Measurements from ENCODE around the gene FAM53B.

The FAM53B gene

DNA sequence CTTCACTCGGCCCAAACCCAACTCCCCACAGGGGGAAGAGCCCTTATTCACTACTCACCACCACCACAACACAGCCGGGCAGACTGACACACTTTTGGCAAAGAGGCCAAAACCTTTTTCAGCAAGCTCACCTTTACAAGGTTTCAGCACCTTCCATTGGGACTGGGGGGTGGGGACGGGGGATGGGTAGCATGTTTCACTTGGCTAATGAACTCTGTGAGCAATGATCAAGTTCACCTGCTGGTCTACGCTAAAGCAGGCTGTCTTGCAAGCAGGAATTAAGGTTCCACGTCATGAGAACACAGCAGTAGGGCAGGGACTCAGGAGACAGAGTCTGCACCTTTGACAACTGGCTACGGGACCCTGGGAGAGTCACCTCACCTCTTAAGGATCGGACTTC is 7.0 kb downstream of the FAM53B start:
- Histone ChIP-seq H3K9me3 (ENCODE audit: severe bottlenecking) (no peaks in the 10 kb centered on the region), H3K4me3 (ENCODE audit: low read depth, low read length) (no peak overlapping the region), H3K36me3 (0 out of 2 replicates have a peak, but pooled peaks cover 3% of the 10 kb centered on the region), H3K27me3 (ENCODE audit: insufficient read depth, low read depth, severe bottlenecking) (no peaks in the 10 kb centered on the region), H3K27ac (peak overlapping the region; percentile 52)
- no peak for DNase-seq
- TF ChIP-seq, protein P1, sequence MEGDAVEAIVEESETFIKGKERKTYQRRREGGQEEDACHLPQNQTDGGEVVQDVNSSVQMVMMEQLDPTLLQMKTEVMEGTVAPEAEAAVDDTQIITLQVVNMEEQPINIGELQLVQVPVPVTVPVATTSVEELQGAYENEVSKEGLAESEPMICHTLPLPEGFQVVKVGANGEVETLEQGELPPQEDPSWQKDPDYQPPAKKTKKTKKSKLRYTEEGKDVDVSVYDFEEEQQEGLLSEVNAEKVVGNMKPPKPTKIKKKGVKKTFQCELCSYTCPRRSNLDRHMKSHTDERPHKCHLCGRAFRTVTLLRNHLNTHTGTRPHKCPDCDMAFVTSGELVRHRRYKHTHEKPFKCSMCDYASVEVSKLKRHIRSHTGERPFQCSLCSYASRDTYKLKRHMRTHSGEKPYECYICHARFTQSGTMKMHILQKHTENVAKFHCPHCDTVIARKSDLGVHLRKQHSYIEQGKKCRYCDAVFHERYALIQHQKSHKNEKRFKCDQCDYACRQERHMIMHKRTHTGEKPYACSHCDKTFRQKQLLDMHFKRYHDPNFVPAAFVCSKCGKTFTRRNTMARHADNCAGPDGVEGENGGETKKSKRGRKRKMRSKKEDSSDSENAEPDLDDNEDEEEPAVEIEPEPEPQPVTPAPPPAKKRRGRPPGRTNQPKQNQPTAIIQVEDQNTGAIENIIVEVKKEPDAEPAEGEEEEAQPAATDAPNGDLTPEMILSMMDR (IDR thresholded peaks at IDR 0.05; ENCODE audit: low read depth, low read length), result no peak

DNA sequence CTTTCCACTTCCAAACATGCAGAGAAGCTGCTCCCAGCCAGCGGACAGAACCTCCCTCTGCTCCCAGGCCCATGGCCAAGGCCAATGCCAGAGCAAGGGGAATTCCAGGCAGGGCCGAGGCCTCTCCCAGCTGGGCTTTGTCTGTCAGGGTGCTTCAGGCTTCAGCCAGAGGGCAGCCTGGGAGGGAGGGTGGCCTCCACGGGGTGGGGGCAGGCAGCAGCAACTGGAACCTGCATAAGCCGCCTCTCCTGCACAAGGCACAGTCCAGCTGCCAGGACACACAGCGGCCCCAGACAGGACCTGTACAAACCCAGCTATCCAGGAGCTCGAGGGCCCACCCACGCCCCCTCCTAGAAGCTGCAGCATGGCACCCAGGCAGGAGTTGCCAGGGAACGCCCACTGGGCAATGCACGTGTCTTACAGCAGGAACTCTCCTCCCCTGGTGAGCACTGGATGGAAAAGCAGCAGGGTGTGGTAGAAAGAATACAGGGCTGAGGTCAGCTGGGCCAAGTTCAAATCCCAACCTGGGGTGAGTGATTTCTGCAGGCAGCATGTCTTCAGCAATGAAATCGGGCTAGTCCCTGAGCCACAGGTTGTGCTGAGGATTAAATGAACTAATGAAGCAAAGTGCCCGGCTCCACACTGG is 7.6 kb downstream of the FAM53B start:
- Histone ChIP-seq H3K4me3 (ENCODE audit: low read depth, low read length) (no peak overlapping the region), H3K27ac (peak overlapping the region; percentile 52), H3K9me3 (ENCODE audit: severe bottlenecking) (no peaks in the 10 kb centered on the region), H3K36me3 (0 out of 2 replicates have a peak, but pooled peaks cover 3% of the 10 kb centered on the region), H3K27me3 (ENCODE audit: insufficient read depth, low read depth, severe bottlenecking) (no peaks in the 10 kb centered on the region)
- peak; percentile 59 for DNase-seq
- TF ChIP-seq, protein P1 (IDR thresholded peaks at IDR 0.05; ENCODE audit: low read depth, low read length), result no peak

DNA sequence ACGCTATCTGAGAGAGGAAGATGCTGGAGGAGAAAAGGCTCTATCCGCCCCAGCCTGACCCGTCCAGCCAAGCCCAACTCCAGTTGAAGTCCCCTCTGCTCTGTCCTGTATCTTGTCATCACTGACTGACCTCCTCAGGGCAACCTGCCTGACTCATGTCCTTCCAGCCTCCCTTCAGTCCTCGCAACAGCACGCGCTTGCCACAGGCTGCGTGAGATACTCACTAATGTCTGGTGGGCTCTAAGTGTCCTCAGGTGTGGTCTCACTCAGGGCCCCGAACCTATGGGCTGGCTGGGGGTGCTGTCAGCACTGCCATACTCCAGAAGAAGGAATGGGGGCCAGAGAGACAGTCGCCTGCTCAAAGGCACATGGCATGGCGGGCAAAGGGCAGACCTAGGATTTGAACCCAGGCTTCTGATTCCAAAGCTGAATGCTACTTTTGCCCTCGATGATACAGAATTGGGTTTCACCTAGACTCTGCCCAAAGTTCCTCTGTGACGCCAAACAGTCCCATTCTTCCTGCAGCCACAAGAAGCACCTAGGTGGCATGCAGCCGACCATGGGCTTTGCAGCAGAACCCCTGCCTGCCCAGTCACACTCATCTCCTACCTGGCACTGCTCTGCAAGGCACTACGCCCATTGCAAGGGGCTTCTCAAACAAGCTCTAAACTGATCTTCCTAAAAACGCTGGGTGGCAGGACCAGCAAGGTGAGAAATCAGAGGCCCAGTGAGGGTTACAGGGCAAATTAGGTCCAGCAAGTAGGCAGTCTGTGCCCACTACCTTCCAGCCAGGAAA is 8.5 kb downstream of the FAM53B start:
- Histone ChIP-seq H3K4me3 (ENCODE audit: low read depth, low read length) (no peak overlapping the region), H3K27me3 (ENCODE audit: insufficient read depth, low read depth, severe bottlenecking) (no peaks in the 10 kb centered on the region), H3K9me3 (ENCODE audit: severe bottlenecking) (no peaks in the 10 kb centered on the region), H3K36me3 (peaks cover 3% of the 10 kb centered on the region; the same call in 1 of the 2 replicates), H3K27ac (peak overlapping the region; percentile 52)
- DNase-seq, result no peak
- TF ChIP-seq, protein P1 (IDR thresholded peaks at IDR 0.05; ENCODE audit: low read depth, low read length), result no peak

DNA sequence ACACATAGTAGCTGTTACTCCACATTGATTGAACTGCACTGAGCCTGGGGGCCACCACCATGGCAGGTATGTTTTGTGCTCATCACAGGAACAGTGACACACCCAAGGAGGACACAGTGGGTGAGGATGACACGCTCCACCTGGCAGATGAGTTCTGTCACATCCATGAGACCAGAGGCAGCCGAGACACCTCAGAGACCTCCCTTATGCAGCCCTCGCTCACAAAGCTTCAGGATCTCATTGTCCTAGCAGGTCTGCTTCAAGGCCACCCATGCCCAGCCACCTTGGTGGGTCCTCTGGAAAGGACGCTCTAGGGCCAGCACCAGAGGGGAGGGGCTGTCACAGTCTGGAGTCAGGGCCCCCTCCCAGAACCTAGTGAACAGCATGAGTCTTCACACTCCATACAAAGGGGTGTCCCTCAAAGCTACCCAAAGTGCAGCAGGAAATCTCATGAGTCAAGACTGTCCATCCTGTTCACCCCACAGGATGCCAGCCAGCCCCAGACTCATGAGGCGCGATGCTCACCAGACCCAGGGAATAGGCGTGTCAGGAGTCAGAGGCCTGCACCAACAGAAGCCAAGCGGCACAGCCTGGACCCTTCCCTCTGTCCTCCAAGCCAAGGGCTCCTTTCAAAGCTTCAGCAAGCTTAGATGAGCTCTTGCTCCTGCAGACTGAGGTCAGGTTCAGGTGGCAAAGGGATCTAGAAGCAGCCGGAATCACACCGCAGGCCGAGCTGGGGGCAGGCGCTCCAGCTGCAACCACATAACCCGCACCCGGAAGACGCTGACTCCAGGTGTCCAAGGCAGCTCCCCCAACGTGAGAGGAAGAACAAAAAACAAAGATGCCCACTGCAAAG is 9.6 kb downstream of the FAM53B start:
- H3K27me3 ChIP-seq (ENCODE audit: insufficient read depth, low read depth, severe bottlenecking), result no peaks in the 10 kb centered on the region
- no peak overlapping the region for H3K4me3 ChIP-seq (ENCODE audit: low read depth, low read length)
- TF ChIP-seq, protein P1 (IDR thresholded peaks at IDR 0.05; ENCODE audit: low read depth, low read length), result no peak
- no peak for DNase-seq
- peaks cover 3% of the 10 kb centered on the region; the same call in 1 of the 2 replicates for H3K36me3 ChIP-seq
- no peak overlapping the region for H3K27ac ChIP-seq
- no peaks in the 10 kb centered on the region for H3K9me3 ChIP-seq (ENCODE audit: severe bottlenecking)

DNA sequence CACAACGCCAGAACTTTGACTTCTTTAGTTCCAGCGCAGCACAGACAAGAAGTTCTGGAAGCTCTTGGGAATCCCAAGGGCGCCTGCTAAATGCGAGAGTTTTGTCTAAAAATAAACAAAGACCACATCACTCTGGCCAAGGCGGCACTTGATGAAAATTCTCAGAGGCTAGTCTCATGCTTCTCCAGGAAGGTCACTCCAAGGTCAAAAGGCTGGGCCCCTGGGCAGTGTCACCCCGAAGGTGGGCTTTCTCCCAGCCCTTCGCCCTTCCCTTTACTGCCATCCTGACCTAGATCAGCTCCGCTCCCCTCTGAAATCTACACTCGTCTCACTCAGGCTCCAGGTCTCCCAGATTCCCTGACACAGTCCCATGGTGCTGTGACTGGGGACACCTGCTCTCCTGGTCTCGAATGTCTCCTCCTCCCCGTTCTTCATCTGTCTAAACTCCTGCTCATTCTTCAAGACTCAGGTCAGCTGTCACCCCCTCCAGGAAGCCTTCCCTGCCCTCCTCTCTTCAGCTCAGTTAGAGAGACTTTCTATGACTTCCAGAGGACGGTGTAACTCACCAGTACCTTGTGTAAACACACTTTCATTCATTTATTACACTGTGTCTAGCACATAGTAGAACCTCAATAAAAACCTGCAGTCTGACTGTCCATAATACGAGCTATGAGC is 10.5 kb downstream of the FAM53B start:
- DNase-seq, result no peak
- Histone ChIP-seq H3K9me3 (ENCODE audit: severe bottlenecking) (no peaks in the 10 kb centered on the region), H3K27ac (no peak overlapping the region), H3K27me3 (ENCODE audit: insufficient read depth, low read depth, severe bottlenecking) (no peaks in the 10 kb centered on the region), H3K4me3 (ENCODE audit: low read depth, low read length) (no peak overlapping the region), H3K36me3 (peaks cover 3% of the 10 kb centered on the region; the same call in 1 of the 2 replicates)
- TF ChIP-seq, protein P1 (IDR thresholded peaks at IDR 0.05; ENCODE audit: low read depth, low read length), result no peak

Data from WERI-Rb-1 (cell line).